ENCODE data around the gene ERGIC3.

ERGIC3 gene

GRCh38 chr20:35576816-35577215 lies 34.9 kb downstream of the ERGIC3 start:
- H3K27ac ChIP-seq = no peak overlapping the region

GRCh38 chr20:35578469-35578868 lies 36.6 kb downstream of the ERGIC3 start:
- no peak overlapping the region for H3K27ac ChIP-seq
- TF ChIP-seq CTCF (conservative IDR thresholded peaks at IDR 0.05) = no peak

More at GRCh38 chr20:35576816-35577215, 34.9 kb downstream of the ERGIC3 start:
- TF ChIP-seq CTCF (conservative IDR thresholded peaks at IDR 0.05) = no peak

- H3K27ac ChIP-seq = no peak overlapping the region
- no peak for TF ChIP-seq CTCF (conservative IDR thresholded peaks at IDR 0.05)
Measured at GRCh38 chr20:35579196-35579595, 37.3 kb downstream of the ERGIC3 start.

GRCh38 chr20:35582131-35582530 lies 40.3 kb downstream of the ERGIC3 start:
- no peak overlapping the region for H3K27ac ChIP-seq
- no peak for TF ChIP-seq CTCF (conservative IDR thresholded peaks at IDR 0.05)

- TF ChIP-seq CTCF (conservative IDR thresholded peaks at IDR 0.05) = no peak
Measured at GRCh38 chr20:35582741-35583404, 41.0 kb downstream of the ERGIC3 start.

GRCh38 chr20:35583636-35584560 lies 42.0 kb downstream of the ERGIC3 start:
- H3K27ac ChIP-seq = no peak overlapping the region
- no peak for TF ChIP-seq CTCF (conservative IDR thresholded peaks at IDR 0.05)

More at GRCh38 chr20:35582741-35583404, 41.0 kb downstream of the ERGIC3 start:
- H3K27ac ChIP-seq = no peak overlapping the region

- TF ChIP-seq CTCF (conservative IDR thresholded peaks at IDR 0.05) = no peak
- H3K27ac ChIP-seq = no peak overlapping the region
Measured at GRCh38 chr20:35586751-35587425, 45.0 kb downstream of the ERGIC3 start.
